GM12878 (cell line): ENCODE data around the gene APBB1IP. TPM values are rescaled to one million over a fixed set of nuclear protein-coding genes. Genes with fewer than 3 reads are reported as not detected.
A peak's percentile ranks its signal among the peaks of the same experiment; 100 is the strongest.

Experiments used
- ATAC-seq: fragments of 200-7000 bp; cut with Tn5 transposase; 3 replicates; pipeline ENCODE4 v1.9.1; 2020; ENCODE audit warnings: mild to moderate bottlenecking, moderate library complexity
- BruUV-seq: library from RNA; stranded (reverse); fragments of 400-500 nt; replicated peaks from 2 replicates; lab custom pipeline; 2021; lab: Mats Ljungman, UMichigan
- CTCF ChIA-PET: fragments of 300-600 bp; sonication (Branson Sonifier 250); formaldehyde crosslinking; extraction: SDS; loops from one replicate; lab custom pipeline; 2021; ENCODE audit warnings: inconsistent platforms; lab: Yijun Ruan, JAX
- POLR2A ChIA-PET: fragments of 350-600 bp; formaldehyde crosslinking; extraction: SDS; loops from one replicate; lab custom pipeline; 2021; ENCODE audit warnings: inconsistent platforms; lab: Charles Lee
- RAD21 ChIA-PET: fragments of 300-600 bp; sonication (Branson Sonifier 250); formaldehyde crosslinking; loops from one replicate; lab custom pipeline; 2023; ENCODE audit warnings: antibody characterized with exemption; ENCODE audit not compliant: unreplicated experiment; lab: Charles Lee
- SMC1A ChIA-PET: fragments of 300-600 bp; sonication (Branson Sonifier 250); formaldehyde crosslinking; loops from one replicate; lab custom pipeline; 2023; ENCODE audit not compliant: unreplicated experiment, uncharacterized antibody; lab: Charles Lee
- DNase-seq: peaks from one replicate; pipeline ENCODE4 v3.0.0-alpha.2; 2011; ENCODE audit warnings: low read depth, low spot score
- FAIRE-seq: peaks from 3 replicates; lab custom pipeline; 2011; peaks lifted over from hg19 to GRCh38; lab: Jason Lieb, UNC
- H2AFZ ChIP-seq: 2 replicates; pipeline ENCODE4 v1.6.0; 2011; ENCODE audit warnings: low read depth, low read length, control low read depth; ENCODE audit not compliant: control insufficient read depth
- H3K27ac ChIP-seq: 2 replicates; pipeline ENCODE4 v1.5.1; 2011; ENCODE audit warnings: control low read depth; ENCODE audit not compliant: control insufficient read depth, insufficient read depth
- H3K27me3 ChIP-seq, 2 experiments: replicated peaks in 1 of 2; 2 replicates each; pipeline versions ENCODE4 v1.6.0 to v1.6.1; 2011; ENCODE audit warnings: low read length in 1 of 2; ENCODE audit not compliant: control insufficient read depth in 2 of 2, insufficient read depth in 2 of 2
- H3K36me3 ChIP-seq, 2 experiments: 2 replicates each; pipeline ENCODE4 v1.5.1; 2011; ENCODE audit warnings: low read length in 1 of 2; ENCODE audit not compliant: control insufficient read depth in 2 of 2, insufficient read depth in 2 of 2
- H3K4me1 ChIP-seq: 2 replicates; pipeline ENCODE4 v1.6.1; 2011; ENCODE audit warnings: mild to moderate bottlenecking, low read length, moderate library complexity, mixed read lengths; ENCODE audit not compliant: control insufficient read depth, insufficient read depth
- H3K4me2 ChIP-seq: 2 replicates; pipeline ENCODE4 v1.6.0; 2011; ENCODE audit warnings: control low read depth; ENCODE audit not compliant: control insufficient read depth, insufficient read depth
- H3K4me3 ChIP-seq: fragments of 200-600 bp; sonication (generic); 2 replicates; pipeline ENCODE4 v1.5.1; 2016
- H3K79me2 ChIP-seq: 2 replicates; pipeline ENCODE4 v1.6.0; 2011; ENCODE audit warnings: low read length; ENCODE audit not compliant: control insufficient read depth, insufficient read depth
- H3K9ac ChIP-seq: 2 replicates; pipeline ENCODE4 v1.8.0; 2011; ENCODE audit warnings: low read length, control low read depth, mixed read lengths; ENCODE audit not compliant: control insufficient read depth, insufficient read depth
- H3K9me3 ChIP-seq: replicated peaks from 3 replicates; pipeline ENCODE4 v1.5.1; 2011; ENCODE audit warnings: mild to moderate bottlenecking, low read length; ENCODE audit not compliant: control insufficient read depth, insufficient read depth
- H4K20me1 ChIP-seq: 2 replicates; pipeline ENCODE4 v1.6.0; 2011; ENCODE audit not compliant: control insufficient read depth, insufficient read depth
- CHD4 ChIP-seq: fragments of 200-600 bp; sonication (generic); IDR thresholded peaks from 2 replicates; pipeline ENCODE4 v1.6.1; 2016; ENCODE audit warnings: mild to moderate bottlenecking
- IKZF1 ChIP-seq: fragments of 450-650 bp; conservative IDR thresholded peaks from 2 replicates; pipeline ENCODE4 v1.6.1; 2017; ENCODE audit warnings: antibody characterized with exemption, mild to moderate bottlenecking
- MEF2B ChIP-seq: fragments of 450-650 bp; IDR thresholded peaks from 2 replicates; pipeline ENCODE4 v1.6.1; 2018; ENCODE audit warnings: mild to moderate bottlenecking, moderate library complexity; ENCODE audit not compliant: partially characterized antibody, poor library complexity, severe bottlenecking
- NR2C1 ChIP-seq: fragments of 450-650 bp; IDR thresholded peaks from 2 replicates; pipeline ENCODE4 v1.6.1; 2017; ENCODE audit warnings: antibody characterized with exemption, mild to moderate bottlenecking, moderate library complexity
- PAX8 ChIP-seq: fragments of 450-650 bp; IDR thresholded peaks from 2 replicates; pipeline ENCODE4 v1.6.1; 2017; ENCODE audit warnings: mild to moderate bottlenecking, moderate library complexity
- RCOR1 ChIP-seq: conservative IDR thresholded peaks from 2 replicates; pipeline ENCODE4 v1.6.1; 2012; ENCODE audit warnings: low read depth, low read length, improper control_type of control experiment
- RFX5 ChIP-seq: IDR thresholded peaks from 2 replicates; pipeline ENCODE4 v1.6.1; 2011; ENCODE audit warnings: low read depth, low read length, improper control_type of control experiment
- STAT3 ChIP-seq: IDR thresholded peaks from 2 replicates; pipeline ENCODE4 v1.6.1; 2011; ENCODE audit warnings: low read depth, low read length, improper control_type of control experiment
- WGBS: methylation state at CpG from one replicate; pipeline ENCODE4 v1.1.6; 2016; ENCODE audit warnings: low lambda C conversion rate; ENCODE audit not compliant: insufficient replicate concordance, insufficient coverage; ENCODE audit errors: missing lambda C conversion rate; 5-methylcytosine and 5-hydroxymethylcytosine counted together
- in situ Hi-C: fragments of 300-500 bp; cut with MboI; formaldehyde crosslinking; loops from 9 replicates; pipeline ENCODE4 v1.14.3; 2018; ENCODE audit warnings: mixed read lengths
- intact Hi-C: fragments of 100-400 bp; cut with micrococcal nuclease; formaldehyde crosslinking; loops from one replicate; pipeline ENCODE4 v1.14.2; 2022; ENCODE audit not compliant: unreplicated experiment
- polyA plus RNA-seq, 11 experiments: library from polyadenylated mRNA; depleted of rRNA in 4 of 11; unstranded in 6 of 11; stranded (reverse) in 5 of 11; fragments of >200 nt; fragmentation: Nextera tagmentation in 4 of 11; fragmentation: Illumina TruSeq in 1 of 11; extraction: Ambion mirVana in 4 of 11; extraction: Trizol in 1 of 11; gene quantifications; 1 replicate in 1 of 11; 2 replicates in 10 of 11; pipeline versions ENCODE4 v1.2.1 to v1.2.3, GENCODE V29; 2011 to 2016; ENCODE audit warnings: inconsistent platforms in 2 of 11, missing spikeins in 2 of 11, low read depth in 1 of 11
- total RNA-seq, 4 experiments: library from RNA; depleted of rRNA in 3 of 4; stranded (reverse); fragments of >200 nt in 3 of 4; fragmentation: Illumina TruSeq in 1 of 4; extraction: Trizol in 1 of 4; gene quantifications; 2 replicates each; pipeline versions ENCODE4 v1.2.1 to v1.2.3, GENCODE V29; 2013 to 2021
- TF ChIP-seq, protein P1 (sequence below): IDR thresholded peaks from 2 replicates; pipeline ENCODE4 v1.6.1; 2012; ENCODE audit warnings: low read depth, low read length, improper control_type of control experiment
- TF ChIP-seq, protein P2 (sequence below): fragments of 450-650 bp; IDR thresholded peaks from 2 replicates; pipeline ENCODE4 v1.6.1; 2016; ENCODE audit warnings: mild to moderate bottlenecking

Gene APBB1IP
- total and polyA plus RNA-seq, 10 of the 15 experiments (the other 5 are each of a cell fraction or from before 2014, with no cell fraction given) = 7.3 to 67.4 (median 19.9) TPM

DNA sequence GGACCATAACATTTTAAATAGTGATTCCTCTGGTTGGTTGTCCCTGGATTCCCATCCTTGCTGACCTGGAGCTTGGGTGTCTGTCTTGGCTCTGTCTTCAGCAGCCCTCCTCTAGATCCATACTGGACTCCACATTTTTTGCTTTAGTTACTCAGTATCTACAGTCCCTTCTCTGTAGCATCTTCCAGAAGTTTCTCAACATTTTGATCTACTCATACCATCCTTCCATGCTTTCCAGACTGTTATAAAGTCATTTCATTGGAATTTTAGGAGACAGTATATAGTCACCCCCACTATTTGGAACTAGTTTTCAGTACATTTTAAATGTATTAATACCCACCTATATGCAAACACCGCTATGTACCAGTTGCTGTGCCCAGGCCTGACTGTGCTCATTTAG is 25.8 kb downstream of the APBB1IP start:
- SMC1A ChIA-PET = interaction anchor here (1.0 kb wide), 1 partner anchor 8 kb away, joined by 3 read pairs; no protein-coding TSS in a partner anchor
- no peak overlapping the region for H2AFZ ChIP-seq
- H3K79me2 ChIP-seq = peaks cover 83% of the 10 kb centered on the region
- no peak overlapping the region for H3K9ac ChIP-seq
- H3K4me2 ChIP-seq = 0 out of 2 replicates have a peak overlapping the region, but pooled peaks have one; percentile 31
- H3K9me3 ChIP-seq = peaks cover 6% of the 10 kb centered on the region; the same call in 2 of the 3 replicates
- DNase-seq = no peak
- no peak overlapping the region for H3K4me3 ChIP-seq
- H4K20me1 ChIP-seq = no peaks in the 10 kb centered on the region
- TF ChIP-seq CHD4 (no peak), STAT3 (no peak), MEF2B (no peak), NR2C1 (no peak), RFX5 (no peak), IKZF1 (no peak), PAX8 (no peak), RCOR1 (no peak)
- TF ChIP-seq, protein P1, sequence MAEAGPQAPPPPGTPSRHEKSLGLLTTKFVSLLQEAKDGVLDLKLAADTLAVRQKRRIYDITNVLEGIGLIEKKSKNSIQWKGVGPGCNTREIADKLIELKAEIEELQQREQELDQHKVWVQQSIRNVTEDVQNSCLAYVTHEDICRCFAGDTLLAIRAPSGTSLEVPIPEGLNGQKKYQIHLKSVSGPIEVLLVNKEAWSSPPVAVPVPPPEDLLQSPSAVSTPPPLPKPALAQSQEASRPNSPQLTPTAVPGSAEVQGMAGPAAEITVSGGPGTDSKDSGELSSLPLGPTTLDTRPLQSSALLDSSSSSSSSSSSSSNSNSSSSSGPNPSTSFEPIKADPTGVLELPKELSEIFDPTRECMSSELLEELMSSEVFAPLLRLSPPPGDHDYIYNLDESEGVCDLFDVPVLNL = no peak
- TF ChIP-seq, protein P2, sequence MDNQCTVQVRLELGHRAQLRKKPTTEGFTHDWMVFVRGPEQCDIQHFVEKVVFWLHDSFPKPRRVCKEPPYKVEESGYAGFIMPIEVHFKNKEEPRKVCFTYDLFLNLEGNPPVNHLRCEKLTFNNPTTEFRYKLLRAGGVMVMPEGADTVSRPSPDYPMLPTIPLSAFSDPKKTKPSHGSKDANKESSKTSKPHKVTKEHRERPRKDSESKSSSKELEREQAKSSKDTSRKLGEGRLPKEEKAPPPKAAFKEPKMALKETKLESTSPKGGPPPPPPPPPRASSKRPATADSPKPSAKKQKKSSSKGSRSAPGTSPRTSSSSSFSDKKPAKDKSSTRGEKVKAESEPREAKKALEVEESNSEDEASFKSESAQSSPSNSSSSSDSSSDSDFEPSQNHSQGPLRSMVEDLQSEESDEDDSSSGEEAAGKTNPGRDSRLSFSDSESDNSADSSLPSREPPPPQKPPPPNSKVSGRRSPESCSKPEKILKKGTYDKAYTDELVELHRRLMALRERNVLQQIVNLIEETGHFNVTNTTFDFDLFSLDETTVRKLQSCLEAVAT = no peak
- no TSS peak for BruUV-seq
- no peaks in the 10 kb centered on the region for H3K27me3 ChIP-seq
- CTCF ChIA-PET = interaction anchor here (1.0 kb wide), 1 partner anchor 17 kb away, joined by 4 read pairs; no protein-coding TSS in a partner anchor
- RAD21 ChIA-PET = no interaction called here
- FAIRE-seq = no peak
- peaks cover 2 to 19% of the 10 kb centered on the region in 2 experiments; a peak in 3 of 4 replicates for H3K36me3 ChIP-seq
- POLR2A ChIA-PET = interaction anchor here (1.2 kb wide), 1 partner anchor 16 kb away, joined by 4 read pairs; no protein-coding TSS in a partner anchor
- no peak; the same call in 2 of the 3 replicates for ATAC-seq
- intact Hi-C loops = no loop called here
- 96% methylated on average over 1 of the region's 1 CpG for WGBS
- peaks cover 50% of the 10 kb centered on the region for H3K4me1 ChIP-seq
- peak overlapping the region; percentile 64; the same call in 1 of the 2 replicates for H3K27ac ChIP-seq
- in situ Hi-C loops = no loop called here
